ENCODE data around the gene ADD3. TPM values are rescaled to one million over a fixed set of nuclear protein-coding genes. Genes with fewer than 3 reads are reported as not detected.

ADD3 gene
- total RNA-seq, 1 experiment from 2014 or later, result 59.9 TPM

GRCh38 chr10:110169586-110169985, 161.8 kb downstream of the ADD3 start:
- peak; percentile 26 for DNase-seq
- Histone ChIP-seq H3K9me3 (ENCODE audit: control insufficient read depth, low read depth, low read length) (no peaks in the 10 kb centered on the region), H3K79me2 (ENCODE audit: insufficient read depth, low read length) (no peaks in the 10 kb centered on the region), H2BK20ac (ENCODE audit: low read depth, low read length, poor library complexity, severe bottlenecking) (no peak overlapping the region), H3K4ac (ENCODE audit: low read depth, low read length) (no peak overlapping the region), H4K5ac (ENCODE audit: insufficient read length, low read depth, low read length) (no peak overlapping the region), H2BK5ac (ENCODE audit: insufficient read length, low read length) (no peak overlapping the region), H3K23me2 (ENCODE audit: insufficient read length, low read depth, low read length, poor library complexity, severe bottlenecking) (no peaks in the 10 kb centered on the region), H3K4me2 (ENCODE audit: insufficient read depth, insufficient read length, low read length) (no peak overlapping the region), H2BK15ac (ENCODE audit: low read depth, low read length) (no peak overlapping the region), H2BK120ac (ENCODE audit: low read depth, low read length, poor library complexity, severe bottlenecking) (no peak overlapping the region), H2BK12ac (ENCODE audit: insufficient read length, low read depth, low read length) (no peak overlapping the region), H3K14ac (ENCODE audit: insufficient read depth, low read length) (no peak overlapping the region), H4K8ac (replicated peaks; ENCODE audit: insufficient read length, low read depth, low read length) (no peak overlapping the region), H3K18ac (ENCODE audit: insufficient read length, low read depth, low read length) (no peak overlapping the region), H2AK5ac (ENCODE audit: insufficient read length, low read length) (no peak overlapping the region), H3K27me3 (ENCODE audit: insufficient read depth, low read length) (peaks cover 83% of the 10 kb centered on the region), H3K9ac (ENCODE audit: extremely low read depth, insufficient read length, low read length) (no peak overlapping the region), H3K4me1 (ENCODE audit: insufficient read depth, low read length) (peaks cover 2% of the 10 kb centered on the region; the same call in 1 of the 2 replicates), H4K20me1 (ENCODE audit: control insufficient read depth, insufficient read depth, insufficient read length) (no peaks in the 10 kb centered on the region), H2AFZ (ENCODE audit: low read length) (no peak overlapping the region), H3K79me1 (ENCODE audit: insufficient read depth, low read depth, low read length, poor library complexity, severe bottlenecking) (no peaks in the 10 kb centered on the region), H3T11ph (ENCODE audit: low read length) (no peak overlapping the region), H3K27ac (ENCODE audit: insufficient read length, low read depth, low read length) (no peak overlapping the region), H3K23ac (ENCODE audit: insufficient read length, low read depth, low read length) (no peak overlapping the region), H4K91ac (ENCODE audit: insufficient read length, low read depth, low read length) (no peak overlapping the region), H3K56ac (ENCODE audit: insufficient read length, low read depth, low read length) (no peak overlapping the region)
- no peaks in the 10 kb centered on the region; a peak in 2 of 7 replicates for H3K36me3 Mint-ChIP-seq (ENCODE audit: insufficient read depth in 1 of 3, low read depth in 3 of 3)
- H3K27ac Mint-ChIP-seq, result peak overlapping the region in 1 of 3 experiments; percentile 68; a peak in 1 of 7 replicates
- peaks cover 41 to 48% of the 10 kb centered on the region in 2 experiments for H3K4me1 Mint-ChIP-seq
- TF ChIP-seq, protein P1, sequence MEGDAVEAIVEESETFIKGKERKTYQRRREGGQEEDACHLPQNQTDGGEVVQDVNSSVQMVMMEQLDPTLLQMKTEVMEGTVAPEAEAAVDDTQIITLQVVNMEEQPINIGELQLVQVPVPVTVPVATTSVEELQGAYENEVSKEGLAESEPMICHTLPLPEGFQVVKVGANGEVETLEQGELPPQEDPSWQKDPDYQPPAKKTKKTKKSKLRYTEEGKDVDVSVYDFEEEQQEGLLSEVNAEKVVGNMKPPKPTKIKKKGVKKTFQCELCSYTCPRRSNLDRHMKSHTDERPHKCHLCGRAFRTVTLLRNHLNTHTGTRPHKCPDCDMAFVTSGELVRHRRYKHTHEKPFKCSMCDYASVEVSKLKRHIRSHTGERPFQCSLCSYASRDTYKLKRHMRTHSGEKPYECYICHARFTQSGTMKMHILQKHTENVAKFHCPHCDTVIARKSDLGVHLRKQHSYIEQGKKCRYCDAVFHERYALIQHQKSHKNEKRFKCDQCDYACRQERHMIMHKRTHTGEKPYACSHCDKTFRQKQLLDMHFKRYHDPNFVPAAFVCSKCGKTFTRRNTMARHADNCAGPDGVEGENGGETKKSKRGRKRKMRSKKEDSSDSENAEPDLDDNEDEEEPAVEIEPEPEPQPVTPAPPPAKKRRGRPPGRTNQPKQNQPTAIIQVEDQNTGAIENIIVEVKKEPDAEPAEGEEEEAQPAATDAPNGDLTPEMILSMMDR (conservative IDR thresholded peaks at IDR 0.05), result no peak
- peaks cover 100% of the 10 kb centered on the region for H3K27me3 Mint-ChIP-seq (ENCODE audit: low read depth)
- no CpG with 5 or more reads among the region's 1 CpG for WGBS (ENCODE audit: extremely low coverage, insufficient read length, low lambda C conversion rate)
- H3K9me3 Mint-ChIP-seq, result peaks cover 0 to 26% of the 10 kb centered on the region in 2 experiments; a peak in 3 of 5 replicates
- H3K4me3 Mint-ChIP-seq, result peak overlapping the region in 1 of 2 experiments; percentile 53; a peak in 2 of 5 replicates

All from H9 (cell line).